Loucy (cell line): Measurements from ENCODE around the gene TRAPPC3L.

Experiments used
- EZH2phosphoT487 ChIP-seq: fragments of 200-600 bp; IDR thresholded peaks from 2 replicates; pipeline ENCODE4 v1.6.1; 2018; ENCODE audit warnings: antibody characterized with exemption, mild to moderate bottlenecking, moderate library complexity, borderline replicate concordance
- TF ChIP-seq, protein P1 (sequence below): fragments of 200-600 bp; sonication (generic); conservative IDR thresholded peaks from 2 replicates; pipeline ENCODE4 v1.5.1; 2014; ENCODE audit warnings: mild to moderate bottlenecking, antibody characterized with exemption, low read length

DNA sequence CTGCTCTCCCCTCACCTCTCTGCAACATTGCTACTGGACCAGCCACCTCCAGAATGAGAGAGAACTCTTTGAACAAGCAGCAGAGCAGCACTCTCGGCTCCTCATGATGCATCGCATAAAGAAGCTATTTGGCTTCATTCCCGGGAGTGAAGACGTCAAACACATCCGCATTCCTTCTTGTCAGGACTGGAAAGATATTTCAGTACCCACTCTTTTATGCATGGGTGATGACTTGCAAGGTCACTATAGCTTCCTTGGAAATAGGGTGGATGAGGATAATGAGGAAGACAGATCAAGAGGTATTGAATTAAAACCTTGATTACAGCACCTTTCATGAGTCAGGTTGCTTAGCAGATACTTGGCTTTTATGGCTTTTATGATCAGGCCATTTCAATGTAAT is 12.4 kb upstream of the TRAPPC3L start:
- TF ChIP-seq, protein P1, sequence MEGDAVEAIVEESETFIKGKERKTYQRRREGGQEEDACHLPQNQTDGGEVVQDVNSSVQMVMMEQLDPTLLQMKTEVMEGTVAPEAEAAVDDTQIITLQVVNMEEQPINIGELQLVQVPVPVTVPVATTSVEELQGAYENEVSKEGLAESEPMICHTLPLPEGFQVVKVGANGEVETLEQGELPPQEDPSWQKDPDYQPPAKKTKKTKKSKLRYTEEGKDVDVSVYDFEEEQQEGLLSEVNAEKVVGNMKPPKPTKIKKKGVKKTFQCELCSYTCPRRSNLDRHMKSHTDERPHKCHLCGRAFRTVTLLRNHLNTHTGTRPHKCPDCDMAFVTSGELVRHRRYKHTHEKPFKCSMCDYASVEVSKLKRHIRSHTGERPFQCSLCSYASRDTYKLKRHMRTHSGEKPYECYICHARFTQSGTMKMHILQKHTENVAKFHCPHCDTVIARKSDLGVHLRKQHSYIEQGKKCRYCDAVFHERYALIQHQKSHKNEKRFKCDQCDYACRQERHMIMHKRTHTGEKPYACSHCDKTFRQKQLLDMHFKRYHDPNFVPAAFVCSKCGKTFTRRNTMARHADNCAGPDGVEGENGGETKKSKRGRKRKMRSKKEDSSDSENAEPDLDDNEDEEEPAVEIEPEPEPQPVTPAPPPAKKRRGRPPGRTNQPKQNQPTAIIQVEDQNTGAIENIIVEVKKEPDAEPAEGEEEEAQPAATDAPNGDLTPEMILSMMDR, result no peak
- no peak for TF ChIP-seq EZH2phosphoT487
